ENCODE data around the gene EPSTI1. TPM values are rescaled to one million over a fixed set of nuclear protein-coding genes. Genes with fewer than 3 reads are reported as not detected.
"Not testable (repeated sequence)": the region's sequence is repeated elsewhere in the genome, so short reads cannot be mapped to it uniquely, and the experiment has no call there.

Gene EPSTI1
- total RNA-seq (2014; rRNA removed; shearing (Covaris generic)) = 3.5 and 5.1 TPM in 2 replicates

GRCh38 chr13:42991898-42992763 lies at the start of gene EPSTI1:
TSS of gene EPSTI1 (minus strand) at chr13:42992241. CDS start at chr13:42992165, 76 bp downstream.
- peak; percentile 52 for DNase-seq (ENCODE audit: low spot score)

- DNase-seq (ENCODE audit: low spot score) = no peak
Observed at GRCh38 chr13:43041369-43041921, 49.4 kb upstream of the EPSTI1 start.

- DNase-seq (ENCODE audit: low spot score) = not testable (repeated sequence)
Observed at GRCh38 chr13:43040581-43041368, 48.7 kb upstream of the EPSTI1 start.

GRCh38 chr13:43039966-43040365 lies 47.9 kb upstream of the EPSTI1 start:
- no peak for DNase-seq (ENCODE audit: low spot score)

GRCh38 chr13:43036351-43037250 lies 44.6 kb upstream of the EPSTI1 start:
- no peak for DNase-seq (ENCODE audit: low spot score)

- no peak for DNase-seq (ENCODE audit: low spot score)
Observed at GRCh38 chr13:43033038-43033437, 41.0 kb upstream of the EPSTI1 start.

GRCh38 chr13:43031881-43032280 lies 39.8 kb upstream of the EPSTI1 start:
- no peak for DNase-seq (ENCODE audit: low spot score)

- no peak for DNase-seq (ENCODE audit: low spot score)
Observed at GRCh38 chr13:43030548-43030947, 38.5 kb upstream of the EPSTI1 start.

GRCh38 chr13:43026262-43026661 lies 34.2 kb upstream of the EPSTI1 start:
- DNase-seq (ENCODE audit: low spot score) = no peak

- DNase-seq (ENCODE audit: low spot score) = peak; percentile 61
Observed at GRCh38 chr13:43023289-43023963, 31.4 kb upstream of the EPSTI1 start, which contains the start of gene DNAJC15. TSS of gene DNAJC15 (plus strand) at chr13:43023586. CDS start at chr13:43023627, 41 bp downstream.

GRCh38 chr13:43022934-43023288 lies 30.9 kb upstream of the EPSTI1 start:
- DNase-seq (ENCODE audit: low spot score) = no peak

GRCh38 chr13:43021926-43022670 lies 30.1 kb upstream of the EPSTI1 start:
- no peak for DNase-seq (ENCODE audit: low spot score)

- DNase-seq (ENCODE audit: low spot score) = no peak
Observed at GRCh38 chr13:43020794-43021193, 28.8 kb upstream of the EPSTI1 start.

- DNase-seq (ENCODE audit: low spot score) = no peak
Observed at GRCh38 chr13:43019811-43020210, 27.8 kb upstream of the EPSTI1 start.

GRCh38 chr13:43016226-43016625 lies 24.2 kb upstream of the EPSTI1 start:
- no peak for DNase-seq (ENCODE audit: low spot score)

- no peak for DNase-seq (ENCODE audit: low spot score)
Observed at GRCh38 chr13:43014162-43014561, 22.1 kb upstream of the EPSTI1 start.

- no peak for DNase-seq (ENCODE audit: low spot score)
Observed at GRCh38 chr13:43009506-43009905, 17.5 kb upstream of the EPSTI1 start.

GRCh38 chr13:43008596-43008995 lies 16.6 kb upstream of the EPSTI1 start:
- DNase-seq (ENCODE audit: low spot score) = no peak

GRCh38 chr13:43006893-43007631 lies 15.0 kb upstream of the EPSTI1 start:
- DNase-seq (ENCODE audit: low spot score) = no peak

All from HT-29 (cell line).